GM12801 (cell line): Measurements from ENCODE around the gene TUBGCP2.

ENCODE experiments used
- TF ChIP-seq, protein P1 (sequence below): IDR thresholded peaks from one replicate; pipeline ENCODE4 v1.5.1; 2011; ENCODE audit warnings: control low read depth; ENCODE audit not compliant: insufficient read length; ENCODE audit errors: extremely low read depth

TUBGCP2 gene

DNA sequence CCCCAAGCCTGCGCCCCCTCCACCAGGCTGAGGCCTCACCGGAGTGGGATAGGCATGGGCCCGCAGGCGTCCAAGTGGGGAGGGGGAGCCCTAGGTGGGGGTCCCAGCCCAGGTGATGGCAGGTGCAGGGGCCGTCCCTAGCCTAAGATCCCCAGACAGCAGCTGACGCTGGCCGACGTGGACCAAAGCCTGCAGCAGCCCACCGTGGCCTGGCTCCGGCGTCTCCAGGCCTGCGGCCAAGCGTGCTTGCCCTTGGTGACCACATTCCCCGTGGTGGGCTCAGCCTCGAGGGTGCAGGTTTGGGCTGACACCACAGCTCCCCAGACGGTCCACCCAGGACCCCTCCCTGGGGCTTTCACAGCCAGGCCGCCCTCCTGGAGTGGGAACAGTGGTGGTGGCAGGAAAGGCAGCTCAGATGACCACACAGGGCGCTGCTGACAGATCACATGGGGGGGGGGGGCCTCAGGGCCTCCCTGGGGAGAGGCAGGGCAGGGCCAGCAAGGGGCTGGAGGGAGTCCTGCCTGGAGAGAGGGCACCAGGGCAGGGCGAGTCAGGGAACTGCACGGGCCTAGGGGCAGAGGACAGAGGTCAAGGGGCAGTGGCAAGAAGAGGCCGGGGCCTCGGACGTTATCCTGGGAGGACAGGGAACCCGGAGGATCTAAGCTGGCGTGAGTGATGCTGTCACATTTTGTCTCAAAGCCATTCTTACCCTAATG lies 31.2 kb downstream of the TUBGCP2 start:
- TF ChIP-seq, protein P1, sequence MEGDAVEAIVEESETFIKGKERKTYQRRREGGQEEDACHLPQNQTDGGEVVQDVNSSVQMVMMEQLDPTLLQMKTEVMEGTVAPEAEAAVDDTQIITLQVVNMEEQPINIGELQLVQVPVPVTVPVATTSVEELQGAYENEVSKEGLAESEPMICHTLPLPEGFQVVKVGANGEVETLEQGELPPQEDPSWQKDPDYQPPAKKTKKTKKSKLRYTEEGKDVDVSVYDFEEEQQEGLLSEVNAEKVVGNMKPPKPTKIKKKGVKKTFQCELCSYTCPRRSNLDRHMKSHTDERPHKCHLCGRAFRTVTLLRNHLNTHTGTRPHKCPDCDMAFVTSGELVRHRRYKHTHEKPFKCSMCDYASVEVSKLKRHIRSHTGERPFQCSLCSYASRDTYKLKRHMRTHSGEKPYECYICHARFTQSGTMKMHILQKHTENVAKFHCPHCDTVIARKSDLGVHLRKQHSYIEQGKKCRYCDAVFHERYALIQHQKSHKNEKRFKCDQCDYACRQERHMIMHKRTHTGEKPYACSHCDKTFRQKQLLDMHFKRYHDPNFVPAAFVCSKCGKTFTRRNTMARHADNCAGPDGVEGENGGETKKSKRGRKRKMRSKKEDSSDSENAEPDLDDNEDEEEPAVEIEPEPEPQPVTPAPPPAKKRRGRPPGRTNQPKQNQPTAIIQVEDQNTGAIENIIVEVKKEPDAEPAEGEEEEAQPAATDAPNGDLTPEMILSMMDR, result no peak

DNA sequence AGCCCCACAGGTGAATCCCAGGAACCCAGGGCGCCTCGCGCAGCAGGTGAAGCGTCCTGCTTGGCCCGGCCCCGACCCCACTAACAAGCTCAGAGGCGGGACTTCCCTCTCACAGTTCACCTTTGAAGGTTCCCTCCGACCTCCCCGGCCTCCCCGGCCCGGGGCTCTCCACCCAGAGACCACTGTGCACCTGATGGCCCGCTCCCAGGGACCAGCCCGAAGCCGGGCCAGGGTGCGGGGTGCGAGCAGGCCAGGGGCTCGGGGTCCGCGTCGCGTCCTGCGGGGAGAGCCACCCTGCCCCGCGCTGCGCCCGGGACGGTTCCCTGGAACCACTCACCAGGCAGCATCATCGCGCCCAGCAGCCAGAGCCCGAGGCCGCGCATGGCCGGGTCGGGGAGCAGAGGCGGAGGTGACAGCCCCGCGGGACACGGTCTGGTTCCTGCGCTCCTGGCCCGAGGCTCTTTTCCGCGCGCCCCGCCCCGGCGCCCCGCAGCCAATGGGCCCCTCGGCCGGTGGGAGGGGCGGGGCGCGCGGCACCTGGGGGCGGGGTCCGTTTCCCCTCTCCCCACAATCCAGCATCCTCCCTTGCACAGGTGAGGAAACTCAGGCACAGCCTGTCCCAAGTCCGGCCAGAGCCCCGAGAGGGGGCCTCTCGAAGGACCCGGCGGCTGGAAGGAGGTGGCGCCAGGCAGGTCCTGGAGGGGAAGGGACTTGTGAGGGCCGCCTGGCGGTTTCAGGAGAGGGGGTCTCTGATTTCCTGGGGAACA lies 32.1 kb downstream of the TUBGCP2 start, which contains the start of gene ADAM8:
Gene ADAM8, minus strand, starts transcription at position 434 of the 767 bp plus-strand sequence. Its CDS starts 51 bp downstream, at position 383.
- TF ChIP-seq, protein P1, result no peak

DNA sequence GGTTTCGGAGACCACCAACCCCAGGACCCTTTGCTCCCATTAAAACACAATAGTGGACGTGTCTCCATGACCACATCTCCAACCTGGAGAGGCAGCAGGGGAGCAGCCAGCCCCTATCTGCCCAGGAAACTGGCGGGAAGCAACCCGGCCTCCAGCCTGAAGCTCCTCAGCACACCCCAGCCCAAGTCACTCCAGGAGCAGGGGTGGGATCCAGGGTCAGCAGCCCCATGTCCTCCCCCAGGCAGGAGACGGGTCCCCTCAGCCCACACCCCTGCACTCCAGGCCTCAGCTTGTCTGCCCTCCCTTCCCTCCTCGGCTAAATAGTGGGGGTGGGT lies 32.6 kb downstream of the TUBGCP2 start:
- TF ChIP-seq, protein P1, result no peak

DNA sequence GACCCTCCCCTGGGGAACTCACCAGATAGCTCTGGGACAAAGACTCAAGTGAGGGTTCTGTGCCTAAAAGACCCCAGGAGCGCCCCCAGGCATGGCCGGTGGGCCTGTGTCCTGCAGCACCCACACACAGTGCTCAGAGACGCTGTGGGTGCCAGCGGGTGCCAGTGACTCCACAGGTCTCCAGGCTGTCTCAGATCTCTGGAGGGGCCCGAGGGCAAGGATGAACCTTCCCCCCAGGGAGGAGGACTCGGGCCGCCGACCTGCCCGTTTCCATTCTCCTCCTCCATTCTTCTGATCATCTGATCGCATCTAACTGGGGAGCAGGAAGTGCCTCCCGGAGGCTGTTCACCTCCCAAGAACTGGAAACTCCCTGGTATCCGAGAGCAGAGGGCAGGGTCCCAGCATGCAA lies 33.0 kb downstream of the TUBGCP2 start:
- TF ChIP-seq, protein P1, result no peak

DNA sequence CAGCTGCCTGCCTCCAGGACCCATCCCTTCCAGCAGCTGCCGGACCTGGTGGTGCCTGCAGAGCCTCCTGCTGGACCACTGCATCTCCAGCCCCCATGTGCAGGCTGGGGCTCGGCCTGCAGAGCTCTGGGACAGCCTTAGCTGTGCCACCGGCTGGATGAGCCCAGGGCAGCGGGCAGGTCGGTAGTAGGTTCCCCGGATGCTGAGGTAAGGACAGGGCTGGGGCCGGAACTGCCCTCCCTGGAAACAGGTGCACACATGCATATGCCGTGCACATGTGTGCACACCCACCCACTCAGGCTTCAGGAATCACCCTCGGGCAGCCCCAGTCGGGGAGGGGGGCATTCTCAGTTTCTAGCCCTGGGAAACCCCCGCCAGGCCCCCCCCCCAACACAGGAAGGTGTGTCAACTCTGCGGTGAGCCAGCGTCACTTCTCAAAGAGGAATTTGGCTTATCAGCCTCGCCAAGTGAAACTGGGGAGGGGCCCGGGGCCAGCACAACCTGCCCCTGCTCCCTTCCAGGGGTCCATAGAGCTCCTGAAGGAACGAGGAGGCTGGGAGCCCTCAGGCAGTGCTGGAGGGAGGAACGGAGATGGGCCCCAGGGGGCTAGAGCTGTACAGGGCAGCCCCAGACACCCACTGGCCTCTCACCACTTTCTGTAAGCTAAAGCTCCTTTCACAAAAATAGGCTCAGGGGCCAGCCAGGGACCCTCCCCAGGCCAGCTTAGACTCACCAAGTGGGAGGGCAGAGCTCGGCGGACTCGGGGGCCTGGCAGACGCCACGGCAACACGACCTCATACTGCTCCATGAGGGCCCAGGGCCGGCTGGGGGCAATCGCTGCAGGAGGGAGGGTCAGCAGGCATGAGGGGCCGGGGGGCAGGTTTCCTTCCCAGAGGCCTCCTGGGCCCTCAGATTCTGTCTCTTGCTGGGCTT lies 33.7 kb downstream of the TUBGCP2 start:
- TF ChIP-seq, protein P1, result no peak

DNA sequence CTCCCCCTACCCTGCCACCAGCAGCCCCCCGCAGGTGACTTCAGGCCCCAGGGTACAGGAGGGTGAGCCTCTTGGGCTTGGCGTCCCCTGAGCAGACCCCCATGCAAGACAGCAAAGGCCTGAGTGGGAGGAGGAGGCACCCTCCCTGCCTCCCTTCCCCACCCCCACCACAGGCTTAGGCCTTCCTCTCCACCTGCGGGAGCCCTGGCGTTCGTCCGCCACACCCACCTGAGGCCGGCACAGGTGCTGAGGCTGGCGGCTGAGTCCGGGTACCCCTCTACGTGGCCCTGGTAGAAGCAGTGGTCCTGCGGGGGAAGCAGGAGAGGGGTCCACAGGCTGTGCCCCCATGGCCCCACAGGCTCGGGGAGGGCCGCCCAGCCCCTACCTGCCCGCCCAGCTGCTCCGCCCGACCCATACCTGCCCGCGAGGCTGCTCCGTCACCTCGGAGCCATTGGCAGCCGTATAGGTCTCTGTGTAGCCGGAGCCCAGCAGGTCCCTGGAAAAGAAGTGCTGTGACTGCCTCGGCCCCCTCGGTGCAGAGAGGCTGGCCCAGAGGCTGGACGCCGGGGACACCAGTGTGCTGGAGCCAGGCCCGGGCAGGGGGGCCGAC lies 35.0 kb downstream of the TUBGCP2 start:
- TF ChIP-seq, protein P1, result no peak
